RWPE2 (cell line): Measurements from ENCODE around the gene ROCK2.

Experiments
- ATAC-seq: fragments of 200-7000 bp; cut with Tn5 transposase; 3 replicates; pipeline ENCODE4 v1.9.1; 2021; ENCODE audit warnings: low read depth
- DNase-seq: peaks from one replicate; pipeline ENCODE4 v3.0.0-alpha.2; 2020; ENCODE audit warnings: low spot score
- H3K27ac ChIP-seq: fragments of 450-650 bp; 2 replicates; pipeline ENCODE4 v1.5.1; 2017; ENCODE audit warnings: mild to moderate bottlenecking; ENCODE audit not compliant: poor library complexity, severe bottlenecking
- H3K27me3 ChIP-seq: fragments of 250-450 bp; sonication (Bioruptor Pico); 2 replicates; pipeline ENCODE4 v1.5.1; 2021; ENCODE audit warnings: mild to moderate bottlenecking, moderate library complexity; ENCODE audit not compliant: insufficient read depth, poor library complexity, severe bottlenecking
- H3K36me3 ChIP-seq: fragments of 250-450 bp; sonication (Bioruptor Pico); 2 replicates; pipeline ENCODE4 v1.5.1; 2020; ENCODE audit warnings: low read depth, mild to moderate bottlenecking, moderate library complexity
- H3K4me1 ChIP-seq: fragments of 250-450 bp; sonication (Bioruptor Pico); 2 replicates; pipeline ENCODE4 v1.5.1; 2021; ENCODE audit warnings: mild to moderate bottlenecking, moderate library complexity; ENCODE audit not compliant: insufficient read depth, poor library complexity, severe bottlenecking
- H3K4me3 ChIP-seq: fragments of 250-450 bp; sonication (Bioruptor Pico); 2 replicates; pipeline ENCODE4 v1.5.1; 2021; ENCODE audit warnings: mild to moderate bottlenecking, moderate library complexity; ENCODE audit not compliant: severe bottlenecking
- H3K9me3 ChIP-seq: fragments of 250-450 bp; sonication (Bioruptor Pico); 2 replicates; pipeline ENCODE4 v1.5.1; 2021; ENCODE audit warnings: mild to moderate bottlenecking, moderate library complexity; ENCODE audit not compliant: severe bottlenecking
- CTCF ChIP-seq: fragments of 450-650 bp; IDR thresholded peaks from one replicate; pipeline ENCODE4 v1.5.1; 2017; ENCODE audit warnings: mild to moderate bottlenecking, moderate library complexity; ENCODE audit not compliant: poor library complexity, severe bottlenecking

Gene ROCK2

GRCh38 chr2:11346023-11346482 is 1.6 kb upstream of the ROCK2 start:
- ATAC-seq, result no peak
- Histone ChIP-seq H3K9me3 (no peaks in the 10 kb centered on the region), H3K36me3 (no peaks in the 10 kb centered on the region), H3K4me1 (peaks cover 14% of the 10 kb centered on the region), H3K27ac (peak overlapping the region; percentile 91), H3K27me3 (no peaks in the 10 kb centered on the region), H3K4me3 (no peak overlapping the region)
- no peak for TF ChIP-seq CTCF
- DNase-seq, result no peak

- ATAC-seq, result peak; percentile 38
- peaks cover 19% of the 10 kb centered on the region for H3K4me1 ChIP-seq
- H3K4me3 ChIP-seq, result peak overlapping the region; percentile 89
- DNase-seq, result no peak
- no peaks in the 10 kb centered on the region for H3K36me3 ChIP-seq
- peak overlapping the region; percentile 91 for H3K27ac ChIP-seq
- no peaks in the 10 kb centered on the region for H3K27me3 ChIP-seq
- H3K9me3 ChIP-seq, result no peaks in the 10 kb centered on the region
- TF ChIP-seq CTCF, result no peak
These were observed 681 bp upstream of the ROCK2 start for GRCh38 chr2:11344956-11345677.

GRCh38 chr2:11343650-11344341 is 640 bp downstream of the ROCK2 start:
- peak overlapping the region; percentile 91 for H3K27ac ChIP-seq
- H3K9me3 ChIP-seq, result no peaks in the 10 kb centered on the region
- H3K4me1 ChIP-seq, result peaks cover 19% of the 10 kb centered on the region
- H3K27me3 ChIP-seq, result no peaks in the 10 kb centered on the region
- no peaks in the 10 kb centered on the region for H3K36me3 ChIP-seq
- peak overlapping the region; percentile 89 for H3K4me3 ChIP-seq
- DNase-seq (no peak), ATAC-seq (peak; percentile 31)
- TF ChIP-seq CTCF, result no peak

GRCh38 chr2:11343368-11343649 is 1.1 kb downstream of the ROCK2 start:
- no peak for ATAC-seq
- Histone ChIP-seq H3K4me3 (peak overlapping the region; percentile 89), H3K9me3 (no peaks in the 10 kb centered on the region), H3K27ac (peak overlapping the region; percentile 91), H3K4me1 (peaks cover 19% of the 10 kb centered on the region), H3K27me3 (no peaks in the 10 kb centered on the region), H3K36me3 (no peaks in the 10 kb centered on the region)
- TF ChIP-seq CTCF, result no peak
- DNase-seq, result no peak
